B cell (primary cell): Measurements from ENCODE around the gene HK2. TPM values are rescaled to one million over a fixed set of nuclear protein-coding genes. Genes with fewer than 3 reads are reported as not detected.

Source experiments
- ATAC-seq: fragments of 200-7000 bp; cut with Tn5 transposase; one replicate; pipeline ENCODE4 v1.10.0; 2021; ENCODE audit warnings: low read depth, mild to moderate bottlenecking, moderate number of reproducible peaks, moderate library complexity
- CTCF ChIA-PET: fragments of 350-600 bp; sonication (Branson Sonifier 250); formaldehyde crosslinking; loops from one replicate; lab custom pipeline; 2021; ENCODE audit warnings: antibody characterized with exemption, inconsistent platforms; lab: Charles Lee
- POLR2A ChIA-PET: fragments of 350-600 bp; sonication (Branson Sonifier 250); formaldehyde crosslinking; loops from one replicate; lab custom pipeline; 2021; ENCODE audit warnings: antibody characterized with exemption; lab: Charles Lee
- DNase-seq: peaks from one replicate; pipeline ENCODE4 v3.0.0; 2013
- H2AFZ ChIP-seq: 2 replicates; pipeline ENCODE4 v1.6.1; 2012; ENCODE audit warnings: mild to moderate bottlenecking, low read depth, low read length; ENCODE audit not compliant: insufficient read depth, poor library complexity, severe bottlenecking
- H3K27ac ChIP-seq, 2 donors: 1 replicate in 1 of 2; 2 replicates in 1 of 2; pipeline ENCODE4 v1.5.1; 2012 to 2013; ENCODE audit warnings: low read length in 2 of 2, mild to moderate bottlenecking in 2 of 2, moderate library complexity in 1 of 2
- H3K27me3 ChIP-seq, 4 experiments: fragments of 200-600 bp in 1 of 4; sonication (generic) in 1 of 4; replicated peaks in 1 of 4; 1 replicate in 2 of 4; 2 replicates in 2 of 4; pipeline versions ENCODE4 v1.6.1 to v1.7.0; 2013 to 2016; ENCODE audit warnings: low read length in 3 of 4, mild to moderate bottlenecking in 2 of 4, mixed read lengths in 1 of 4, moderate library complexity in 1 of 4; ENCODE audit not compliant: insufficient read depth in 4 of 4, control insufficient read depth in 3 of 4; ENCODE audit errors: control extremely low read depth in 1 of 4
- H3K36me3 ChIP-seq, 2 experiments: replicated peaks in 1 of 2; 1 replicate in 1 of 2; 2 replicates in 1 of 2; pipeline versions ENCODE4 v1.6.1 to v1.7.1; 2013; ENCODE audit warnings: low read length in 1 of 2; ENCODE audit not compliant: insufficient read depth in 2 of 2, control insufficient read depth in 1 of 2; ENCODE audit errors: control extremely low read depth in 1 of 2, extremely low read depth in 1 of 2
- H3K4me1 ChIP-seq, 2 donors: fragments of 200-600 bp in 1 of 2; sonication (generic) in 1 of 2; 1 replicate in 1 of 2; 2 replicates in 1 of 2; pipeline versions ENCODE4 v1.5.1 to v1.6.1; 2013 to 2017; ENCODE audit warnings: low read length in 2 of 2; ENCODE audit not compliant: control insufficient read depth in 2 of 2, insufficient read depth in 2 of 2
- H3K4me2 ChIP-seq: replicated peaks from 2 replicates; pipeline ENCODE3; 2012; ENCODE audit warnings: mild to moderate bottlenecking, low read depth, low read length; ENCODE audit not compliant: poor library complexity, severe bottlenecking
- H3K4me3 ChIP-seq, 5 experiments: fragments of 200-600 bp in 1 of 5; sonication (generic) in 1 of 5; 1 replicate in 3 of 5; 2 replicates in 2 of 5; pipeline versions ENCODE4 v1.5.1 to v1.7.0; 2011 to 2016; ENCODE audit warnings: low read length in 4 of 5, mild to moderate bottlenecking in 4 of 5, low read depth in 2 of 5, control low read depth in 1 of 5, moderate library complexity in 1 of 5; ENCODE audit not compliant: insufficient read depth in 1 of 5; ENCODE audit errors: control extremely low read depth in 1 of 5, extremely low read depth in 1 of 5
- H3K79me2 ChIP-seq: fragments of 200-600 bp; sonication (generic); one replicate; pipeline ENCODE4 v1.6.0; 2016; ENCODE audit warnings: low read length; ENCODE audit not compliant: control insufficient read depth, insufficient read depth
- H3K9ac ChIP-seq: fragments of 200-600 bp; sonication (generic); 2 replicates; pipeline ENCODE4 v1.6.1; 2017; ENCODE audit warnings: mild to moderate bottlenecking, low read length, moderate library complexity
- H3K9me3 ChIP-seq, 3 donors: one replicate each; pipeline versions ENCODE4 v1.6.1 to v1.7.1; 2013; ENCODE audit warnings: low read length in 2 of 3; ENCODE audit not compliant: control insufficient read depth in 2 of 3, insufficient read depth in 1 of 3; ENCODE audit errors: control extremely low read depth in 1 of 3
- H4K20me1 ChIP-seq: 2 replicates; pipeline ENCODE4 v1.6.0; 2012; ENCODE audit warnings: mild to moderate bottlenecking, low read length; ENCODE audit not compliant: insufficient read depth, control insufficient read depth, poor library complexity, severe bottlenecking
- H3K27ac Mint-ChIP-seq: one replicate; pipeline ENCODE4 v1.8.0; 2021; ENCODE audit warnings: mixed read lengths
- H3K27me3 Mint-ChIP-seq: one replicate; pipeline ENCODE4 v1.8.0; 2021; ENCODE audit warnings: mixed read lengths
- H3K4me1 Mint-ChIP-seq: one replicate; pipeline ENCODE4 v1.8.0; 2021; ENCODE audit warnings: mixed read lengths
- H3K4me3 Mint-ChIP-seq: one replicate; pipeline ENCODE4 v1.8.0; 2021; ENCODE audit warnings: mixed read lengths
- H3K9me3 Mint-ChIP-seq: one replicate; pipeline ENCODE4 v1.8.0; 2022; ENCODE audit warnings: mixed read lengths; ENCODE audit not compliant: insufficient read depth
- EZH2 ChIP-seq: IDR thresholded peaks from 2 replicates; pipeline ENCODE4 v1.6.1; 2012; ENCODE audit warnings: borderline replicate concordance, low read depth, mild to moderate bottlenecking, moderate library complexity, low read length; ENCODE audit not compliant: insufficient read depth, poor library complexity, severe bottlenecking
- WGBS: methylation state at CpG from one replicate; pipeline ENCODE4 v1.1.5; 2013; ENCODE audit warnings: missing lambda C conversion rate; ENCODE audit not compliant: insufficient coverage; 5-methylcytosine and 5-hydroxymethylcytosine counted together
- intact Hi-C: fragments of 100-400 bp; cut with micrococcal nuclease; formaldehyde crosslinking; loops from one replicate; pipeline ENCODE4 v1.10.0; 2022
- polyA plus RNA-seq: library from polyadenylated mRNA; depleted of rRNA; stranded (reverse); fragments of >200 nt; gene quantifications from 2 replicates; pipeline ENCODE4 v1.2.3, GENCODE V29; 2012
- total RNA-seq, 2 donors: library from RNA; stranded (reverse); fragments of 120-200 nt in 1 of 2; gene quantifications; 1 replicate in 1 of 2; 2 replicates in 1 of 2; pipeline versions ENCODE4 v1.2.3 to v1.2.4, GENCODE V29; 2013 to 2022
- TF ChIP-seq, protein P1 (sequence below): fragments of 200-600 bp; IDR thresholded peaks from one replicate; pipeline ENCODE4 v1.8.0; 2022; ENCODE audit warnings: antibody characterized with exemption, mild to moderate bottlenecking

HK2 gene
- total and polyA plus RNA-seq, 2 donors (not counting 1 experiment from before 2014, with no cell fraction given) = 5.0 to 5.7 TPM

DNA sequence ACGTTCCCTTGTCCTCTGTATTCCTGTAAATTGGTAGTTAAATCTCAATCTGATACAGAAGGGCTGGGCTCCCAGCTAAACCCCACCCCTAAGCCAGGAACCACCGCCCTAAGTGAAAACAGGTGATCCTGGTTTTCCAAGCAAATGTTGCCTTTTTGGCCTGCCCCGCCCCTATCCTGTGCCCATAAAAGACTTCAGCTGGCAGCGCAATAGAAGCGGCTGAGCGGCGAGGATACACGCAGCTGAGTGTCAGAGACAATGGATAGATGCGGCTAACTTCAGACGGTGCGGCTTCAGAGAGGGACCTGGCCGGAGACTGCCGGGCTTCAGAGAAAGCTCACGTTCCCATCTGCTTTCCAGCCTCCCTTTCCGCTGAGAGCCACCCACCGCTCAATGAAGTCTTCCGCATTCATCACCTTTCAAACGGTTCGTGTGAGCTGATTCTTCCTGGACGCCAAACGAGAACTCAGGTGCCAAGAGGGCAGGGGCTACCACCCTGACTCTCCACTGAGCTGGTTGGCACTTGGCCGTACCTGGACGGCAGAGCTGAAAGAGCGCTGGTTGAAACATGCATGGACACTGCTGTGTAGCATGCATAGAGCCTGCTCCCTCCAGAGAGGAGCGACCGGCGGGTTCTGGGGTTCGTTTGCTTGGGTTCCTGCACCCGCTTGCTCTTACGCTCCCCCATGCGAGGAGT is 75.0 kb downstream of the HK2 start:
- no peak overlapping the region for H3K4me3 ChIP-seq

DNA sequence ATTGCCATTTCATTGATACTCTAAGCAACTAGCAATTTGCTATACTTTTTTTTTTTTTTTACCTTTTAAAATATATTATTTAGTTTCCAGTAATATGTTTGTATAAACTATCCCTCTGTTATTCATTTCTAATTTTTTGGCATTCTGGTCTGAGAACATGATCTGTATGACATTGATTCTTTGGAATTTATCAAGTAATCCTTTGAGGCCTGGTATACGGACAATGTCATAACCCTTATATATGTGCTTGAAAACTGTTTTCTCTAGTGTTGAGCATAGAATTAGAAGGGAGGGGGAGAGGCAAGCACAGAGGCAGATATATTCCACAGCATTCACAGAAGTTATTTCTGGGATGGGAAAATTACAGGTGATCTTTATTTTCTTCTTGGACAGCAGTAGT is 76.3 kb downstream of the HK2 start:
- intact Hi-C loops = no loop called here
- Histone ChIP-seq H3K27ac (no peak overlapping the region), H3K9me3 (no peaks in the 10 kb centered on the region), H3K4me1 (no peaks in the 10 kb centered on the region), H3K4me3 (no peak overlapping the region), H3K9ac (no peak overlapping the region), H3K4me2 (no peak overlapping the region), H3K36me3 (no peaks in the 10 kb centered on the region), H2AFZ (no peak overlapping the region), H4K20me1 (no peaks in the 10 kb centered on the region), H3K79me2 (no peaks in the 10 kb centered on the region), H3K27me3 (peaks cover 0 to 36% (median 3%) of the 10 kb centered on the region in 4 experiments)
- TF ChIP-seq, protein P1, sequence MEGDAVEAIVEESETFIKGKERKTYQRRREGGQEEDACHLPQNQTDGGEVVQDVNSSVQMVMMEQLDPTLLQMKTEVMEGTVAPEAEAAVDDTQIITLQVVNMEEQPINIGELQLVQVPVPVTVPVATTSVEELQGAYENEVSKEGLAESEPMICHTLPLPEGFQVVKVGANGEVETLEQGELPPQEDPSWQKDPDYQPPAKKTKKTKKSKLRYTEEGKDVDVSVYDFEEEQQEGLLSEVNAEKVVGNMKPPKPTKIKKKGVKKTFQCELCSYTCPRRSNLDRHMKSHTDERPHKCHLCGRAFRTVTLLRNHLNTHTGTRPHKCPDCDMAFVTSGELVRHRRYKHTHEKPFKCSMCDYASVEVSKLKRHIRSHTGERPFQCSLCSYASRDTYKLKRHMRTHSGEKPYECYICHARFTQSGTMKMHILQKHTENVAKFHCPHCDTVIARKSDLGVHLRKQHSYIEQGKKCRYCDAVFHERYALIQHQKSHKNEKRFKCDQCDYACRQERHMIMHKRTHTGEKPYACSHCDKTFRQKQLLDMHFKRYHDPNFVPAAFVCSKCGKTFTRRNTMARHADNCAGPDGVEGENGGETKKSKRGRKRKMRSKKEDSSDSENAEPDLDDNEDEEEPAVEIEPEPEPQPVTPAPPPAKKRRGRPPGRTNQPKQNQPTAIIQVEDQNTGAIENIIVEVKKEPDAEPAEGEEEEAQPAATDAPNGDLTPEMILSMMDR = no peak
- TF ChIP-seq EZH2 = no peak
- Mint-ChIP-seq H3K9me3 (no peaks in the 10 kb centered on the region), H3K4me1 (peaks cover 2% of the 10 kb centered on the region), H3K4me3 (no peak overlapping the region), H3K27ac (no peak overlapping the region), H3K27me3 (peaks cover 62% of the 10 kb centered on the region)
- ChIA-PET POLR2A (no interaction called here), CTCF (no interaction called here)
- DNase-seq = no peak
- ATAC-seq = no peak
- no CpG with 5 or more reads among the region's 1 CpG for WGBS

More for the DNA sequence above, 75.0 kb downstream of the HK2 start:
- H3K4me3 Mint-ChIP-seq = no peak overlapping the region
- Histone ChIP-seq H4K20me1 (no peaks in the 10 kb centered on the region), H3K27ac (no peak overlapping the region), H3K9me3 (no peaks in the 10 kb centered on the region), H3K9ac (no peak overlapping the region), H3K27me3 (peaks cover 0 to 32% (median 3%) of the 10 kb centered on the region in 4 experiments), H2AFZ (no peak overlapping the region), H3K4me2 (no peak overlapping the region), H3K79me2 (no peaks in the 10 kb centered on the region), H3K36me3 (no peaks in the 10 kb centered on the region), H3K4me1 (no peaks in the 10 kb centered on the region)
- no peak for ATAC-seq
- 41% methylated on average over 29 of the region's 31 CpGs for WGBS
- no peak overlapping the region for H3K27ac Mint-ChIP-seq
- H3K9me3 Mint-ChIP-seq = no peaks in the 10 kb centered on the region
- DNase-seq = no peak
- CTCF ChIA-PET = interaction anchor here (0.8 kb wide), 1 partner anchor 11 kb away, joined by 3 read pairs; no protein-coding TSS in a partner anchor
- H3K4me1 Mint-ChIP-seq = peaks cover 2% of the 10 kb centered on the region
- peaks cover 51% of the 10 kb centered on the region for H3K27me3 Mint-ChIP-seq
- POLR2A ChIA-PET = no interaction called here
- TF ChIP-seq EZH2 = no peak
- TF ChIP-seq, protein P1 = no peak
- intact Hi-C loops = no loop called here
